Ramos (cell line): ENCODE measurements around the gene NDUFS4.
"Not testable (repeated sequence)": the region's sequence is repeated elsewhere in the genome, so short reads cannot be mapped to it uniquely, and the experiment has no call there.

Source experiments
- in situ Hi-C: fragments of 300-500 bp; cut with MboI; formaldehyde crosslinking; loops from one replicate; pipeline ENCODE4 v1.14.3; 2022; ENCODE audit warnings: low sequenced_read_pairs; ENCODE audit not compliant: unreplicated experiment

Gene NDUFS4

DNA sequence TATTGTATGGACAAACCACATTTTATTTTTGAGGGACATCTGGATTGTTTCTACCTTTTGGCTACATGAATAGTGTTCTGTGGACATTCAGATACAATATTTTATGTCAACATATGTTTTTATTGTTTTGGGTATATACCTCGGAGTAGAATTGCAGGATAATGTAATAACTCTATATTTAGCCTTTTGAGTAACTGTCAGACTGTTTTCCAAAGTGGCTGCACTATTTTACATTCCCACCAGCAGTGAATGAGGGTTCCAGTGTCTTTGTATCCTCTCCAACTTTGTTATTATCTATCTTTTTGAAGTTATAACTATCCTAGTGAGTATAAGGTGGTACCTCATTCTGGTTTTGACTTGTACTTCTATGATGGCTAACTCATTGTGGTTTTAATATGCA is 11.0 kb downstream of the NDUFS4 start:
- in situ Hi-C loops, result no loop called here

DNA sequence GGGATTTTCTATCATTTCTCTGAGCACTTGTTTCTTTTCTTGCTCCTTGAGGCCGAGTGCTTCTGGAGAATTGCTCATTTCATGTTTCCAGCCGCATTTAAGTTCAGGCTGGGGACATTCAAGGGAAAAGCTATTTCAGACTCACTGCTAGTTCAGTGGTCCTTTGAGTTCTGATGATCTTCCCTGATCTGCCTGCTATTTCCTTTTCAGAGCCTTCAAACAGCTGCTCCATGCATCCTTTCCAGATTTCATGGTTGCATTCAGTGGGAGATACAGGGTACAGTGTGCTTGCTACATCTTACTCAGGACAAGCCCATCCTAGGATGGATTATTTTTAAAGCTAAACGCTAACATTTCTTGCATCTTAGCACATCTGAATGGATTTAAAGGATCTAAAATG is 14.7 kb downstream of the NDUFS4 start:
- in situ Hi-C loops, result no loop called here

DNA sequence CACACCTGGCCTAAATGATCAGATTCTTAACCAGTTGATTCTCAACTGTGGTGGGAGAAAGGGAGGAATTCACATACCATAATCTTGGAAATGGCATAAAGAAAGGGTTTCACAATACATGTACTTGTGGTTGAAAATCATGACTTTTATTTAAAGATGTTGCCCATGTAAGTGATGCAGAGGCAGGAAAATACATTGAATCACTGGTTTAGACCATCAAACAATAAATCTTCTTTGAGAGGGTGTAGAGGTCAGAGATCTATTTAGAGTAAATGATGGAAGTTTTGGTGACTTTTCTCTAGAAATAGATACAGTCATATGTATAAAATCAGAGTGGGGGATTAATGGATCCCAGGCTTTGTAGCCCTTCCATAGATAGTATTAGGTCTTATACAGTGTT is 15.4 kb downstream of the NDUFS4 start:
- in situ Hi-C loops, result no loop called here

DNA sequence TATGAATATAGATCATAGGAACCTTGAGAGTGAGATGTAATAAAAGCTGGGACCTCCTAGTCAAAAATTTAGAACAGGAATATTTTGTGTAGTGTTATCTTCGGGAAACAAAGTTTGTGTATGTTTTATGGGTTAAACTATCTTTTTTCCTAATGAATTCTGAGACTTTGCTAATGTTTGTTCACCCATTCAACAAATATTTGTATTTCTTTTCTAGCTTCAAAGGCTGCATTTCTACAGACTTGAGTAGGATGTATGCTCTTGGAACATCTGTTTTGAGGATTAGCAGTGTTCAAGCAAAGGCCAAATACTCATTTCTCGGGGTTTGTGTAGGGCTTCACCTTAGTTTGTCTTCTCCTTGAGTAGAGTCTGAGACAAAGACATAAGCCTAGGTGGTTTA is 16.2 kb downstream of the NDUFS4 start:
- in situ Hi-C loops, result no loop called here

DNA sequence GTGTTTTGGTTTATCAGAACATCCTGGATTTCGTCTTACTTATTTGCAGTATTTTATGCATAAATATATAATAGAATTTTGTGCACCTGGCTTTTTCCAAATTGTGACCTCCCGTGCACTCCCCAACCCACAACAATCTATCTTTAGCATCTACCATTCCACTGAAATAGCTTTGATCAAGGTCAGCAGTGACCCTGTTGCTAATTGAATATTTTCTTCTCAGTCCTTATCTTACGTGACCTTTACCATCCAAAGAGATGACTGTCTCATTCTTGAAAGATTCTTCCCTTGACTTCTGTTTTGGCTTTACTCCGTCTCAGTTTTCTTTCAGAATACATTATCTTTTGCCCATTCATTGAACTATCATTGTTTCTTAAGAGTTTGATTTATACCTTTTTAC is 18.4 kb downstream of the NDUFS4 start:
- in situ Hi-C loops, result no loop called here

DNA sequence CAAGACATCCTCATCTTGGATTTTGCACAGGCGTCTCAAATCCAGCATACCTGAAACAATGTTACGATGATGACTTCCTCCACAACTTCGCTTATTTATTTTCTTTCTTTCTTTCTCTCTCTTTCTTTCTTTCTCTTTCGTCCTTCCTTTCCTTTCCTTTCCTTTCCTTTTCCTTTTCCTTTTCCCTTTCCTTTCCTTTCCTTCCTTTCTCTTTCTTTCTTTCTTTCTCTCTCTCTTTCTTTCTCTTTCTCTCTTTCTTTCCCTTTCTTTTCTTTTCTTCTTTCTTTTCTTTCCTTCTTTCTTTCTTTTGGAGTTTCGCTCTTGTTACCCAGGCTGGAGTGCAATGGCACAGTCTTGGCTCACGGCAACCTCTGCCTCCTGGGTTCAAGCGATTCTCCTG is 20.1 kb downstream of the NDUFS4 start:
- in situ Hi-C loops, result no loop called here

DNA sequence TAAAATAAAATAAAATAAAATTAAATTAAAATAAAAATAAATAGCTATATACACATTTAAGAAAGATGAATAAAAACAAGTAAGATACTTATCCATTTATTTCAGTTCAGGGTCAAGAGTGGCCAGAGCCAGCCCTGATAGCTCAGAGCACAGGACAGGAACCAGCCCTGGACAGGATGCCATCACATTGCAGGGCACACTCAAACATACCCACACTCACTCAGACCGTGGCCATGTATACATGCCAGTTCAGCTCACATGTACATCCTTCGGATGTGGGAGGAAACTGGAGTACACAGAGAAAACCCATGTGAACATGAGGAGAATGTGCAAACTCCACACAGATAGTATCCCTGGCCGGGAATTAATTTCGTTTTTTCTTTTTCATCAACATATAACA is 21.8 kb downstream of the NDUFS4 start:
- in situ Hi-C loops, result no loop called here

DNA sequence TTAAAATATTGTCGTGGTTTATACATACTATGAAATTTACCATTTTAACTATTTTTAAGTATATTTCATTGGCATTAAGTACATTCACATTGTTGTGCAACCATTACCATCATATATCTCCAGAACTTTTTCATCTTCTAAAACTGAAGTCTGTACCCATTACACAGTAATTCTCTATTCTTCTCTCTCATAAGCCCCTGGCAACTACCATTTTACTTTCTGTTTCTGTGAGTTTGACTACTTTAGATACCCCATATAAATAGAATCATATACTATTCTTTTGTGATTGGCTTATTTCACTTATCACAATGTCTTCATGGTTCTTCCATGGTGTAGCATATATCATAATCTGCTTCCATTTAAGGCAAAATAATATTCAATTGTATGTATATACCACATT is 30.3 kb downstream of the NDUFS4 start:
- in situ Hi-C loops, result no loop called here

DNA sequence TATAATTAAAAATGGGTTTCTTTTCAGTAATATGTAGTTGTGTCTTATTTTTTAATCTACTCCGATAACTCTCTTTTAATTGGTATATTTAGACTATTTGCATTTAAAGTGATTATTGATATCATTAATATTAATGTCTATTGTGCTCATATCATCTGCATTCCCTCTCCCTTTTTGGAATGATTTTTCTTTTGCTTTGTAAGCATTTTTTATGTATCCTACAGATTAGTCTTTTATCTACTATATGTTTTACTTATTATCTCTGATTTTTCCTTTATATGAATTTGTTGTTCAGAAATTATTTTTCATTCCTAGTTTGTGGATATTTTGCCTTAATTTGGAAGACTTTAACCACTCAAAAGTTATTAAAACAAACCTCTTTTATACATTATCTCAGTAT is 34.0 kb downstream of the NDUFS4 start:
- in situ Hi-C loops, result no loop called here

DNA sequence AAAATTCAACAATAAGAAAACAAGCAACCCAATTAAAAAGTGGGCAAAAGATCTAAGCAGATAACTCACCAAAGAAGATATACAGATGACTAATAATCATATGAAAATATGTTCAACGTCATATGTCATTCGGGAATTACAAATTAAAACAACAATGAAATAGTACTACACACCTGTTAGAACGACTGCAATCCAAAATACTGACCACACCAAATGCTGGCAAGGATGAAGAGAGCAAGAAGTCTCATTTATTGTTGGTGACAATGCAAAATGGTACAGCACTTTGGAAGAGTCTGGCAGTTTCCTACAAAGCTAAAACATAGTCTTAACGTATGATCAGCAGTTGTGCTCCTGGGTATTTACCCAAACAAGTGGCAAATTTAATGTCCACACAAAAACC is 37.5 kb downstream of the NDUFS4 start:
- in situ Hi-C loops, result no loop called here

DNA sequence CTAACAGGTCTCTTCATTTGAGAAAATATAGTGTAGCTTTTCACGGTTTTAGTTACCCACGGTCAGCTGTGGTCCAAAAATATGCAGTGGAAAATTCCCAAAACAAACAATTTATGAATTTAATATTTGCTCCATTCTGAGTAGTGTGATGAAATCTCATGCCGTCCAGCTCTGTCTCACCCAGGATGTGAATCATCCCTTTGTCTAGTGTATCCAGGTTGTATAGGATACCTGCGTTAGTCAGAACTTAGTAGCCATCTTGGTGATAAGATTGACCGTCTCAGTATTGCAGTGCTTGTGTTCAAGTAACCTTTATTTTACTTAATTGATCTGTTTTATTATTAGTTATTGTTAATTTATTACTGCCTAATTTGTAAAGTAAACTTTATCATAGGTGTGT is 41.1 kb downstream of the NDUFS4 start:
- in situ Hi-C loops, result no loop called here

DNA sequence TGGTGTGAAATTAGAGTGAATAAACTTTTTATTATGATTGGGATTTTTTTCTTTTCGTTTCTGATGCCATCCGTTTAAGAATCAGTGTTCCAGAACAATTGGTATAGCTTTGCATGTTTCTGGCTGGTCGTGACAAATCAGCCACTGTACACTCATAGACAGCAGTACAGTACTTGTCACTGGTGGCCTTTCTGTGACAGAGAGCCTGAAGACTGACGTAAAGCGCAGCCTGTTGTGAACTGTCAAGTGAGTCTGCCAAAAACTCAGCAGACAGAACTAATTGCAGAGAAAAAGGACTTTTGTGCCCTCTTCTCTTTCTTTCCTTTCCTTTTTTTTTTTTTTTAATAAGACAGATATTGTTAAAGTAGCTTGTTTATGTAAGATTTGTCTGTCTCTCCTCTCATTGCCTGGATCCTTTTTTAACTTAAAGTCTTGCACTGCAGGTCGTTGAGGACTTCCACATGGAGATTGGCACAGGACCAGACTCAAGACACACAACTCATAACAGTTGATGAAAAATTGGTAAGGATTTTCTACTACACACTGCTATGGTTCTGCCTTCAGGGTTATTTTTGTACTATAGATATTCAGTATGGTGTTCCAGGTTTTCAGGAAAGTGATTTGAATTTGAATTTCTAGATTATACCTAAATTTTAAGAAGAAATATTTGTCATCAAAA is 42.7 kb downstream of the NDUFS4 start:
- in situ Hi-C loops, result no loop called here

DNA sequence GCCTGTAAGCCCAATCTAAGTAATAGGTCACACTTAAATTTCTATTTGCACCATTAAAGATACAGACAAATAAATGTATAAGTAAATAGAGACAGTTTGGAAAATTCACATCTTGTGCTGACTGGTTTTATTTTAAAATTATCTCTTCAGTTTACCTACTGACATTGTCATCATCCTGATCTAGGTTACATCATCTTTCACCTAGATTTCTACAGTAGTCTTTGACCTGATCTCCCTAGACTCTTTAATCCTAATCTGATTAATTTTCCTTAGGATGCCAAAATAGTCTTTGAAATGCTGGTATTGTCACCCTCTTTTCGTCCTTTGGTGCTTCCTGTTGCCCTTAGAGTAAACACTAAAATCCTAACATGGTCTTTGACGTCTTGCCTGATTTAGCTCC is 43.9 kb downstream of the NDUFS4 start:
- in situ Hi-C loops, result no loop called here

DNA sequence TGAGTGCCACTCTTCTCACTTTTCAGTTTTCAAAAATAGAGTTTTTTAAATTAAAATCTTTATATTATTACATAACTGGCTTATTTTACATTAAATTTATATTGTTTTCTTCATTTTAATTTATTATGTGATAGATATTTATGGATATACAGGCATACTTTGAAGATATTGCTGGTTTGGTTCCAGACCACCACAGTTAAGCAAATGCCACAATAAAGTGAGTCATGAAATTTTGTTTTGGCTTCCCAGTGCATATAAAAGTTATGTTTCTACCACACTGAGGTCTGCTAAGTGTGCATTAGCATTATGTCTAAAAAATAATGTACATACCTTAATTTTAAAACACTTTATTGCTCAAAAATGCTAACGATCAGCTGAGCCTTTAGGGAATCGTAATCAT is 47.4 kb downstream of the NDUFS4 start:
- in situ Hi-C loops, result no loop called here

DNA sequence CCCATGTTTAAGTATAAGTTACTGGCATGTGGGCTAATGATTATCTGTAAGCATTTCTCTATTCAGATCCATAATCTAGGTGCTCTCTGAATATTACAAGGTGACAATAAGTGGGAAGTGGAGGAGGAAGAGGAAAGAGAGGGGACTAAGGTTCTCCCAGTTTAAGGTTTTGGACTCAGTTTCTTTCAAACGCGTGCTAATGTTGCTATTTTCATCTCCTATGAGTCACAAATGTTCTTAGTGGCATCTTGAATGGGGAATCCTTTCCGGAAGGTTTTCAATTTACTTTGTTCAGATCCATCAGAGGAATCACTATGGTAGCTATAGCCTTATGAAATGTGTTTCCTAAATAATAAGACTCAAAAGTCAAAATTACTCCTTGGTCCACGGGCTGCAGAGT is 48.5 kb downstream of the NDUFS4 start:
- in situ Hi-C loops, result not testable (repeated sequence)

DNA sequence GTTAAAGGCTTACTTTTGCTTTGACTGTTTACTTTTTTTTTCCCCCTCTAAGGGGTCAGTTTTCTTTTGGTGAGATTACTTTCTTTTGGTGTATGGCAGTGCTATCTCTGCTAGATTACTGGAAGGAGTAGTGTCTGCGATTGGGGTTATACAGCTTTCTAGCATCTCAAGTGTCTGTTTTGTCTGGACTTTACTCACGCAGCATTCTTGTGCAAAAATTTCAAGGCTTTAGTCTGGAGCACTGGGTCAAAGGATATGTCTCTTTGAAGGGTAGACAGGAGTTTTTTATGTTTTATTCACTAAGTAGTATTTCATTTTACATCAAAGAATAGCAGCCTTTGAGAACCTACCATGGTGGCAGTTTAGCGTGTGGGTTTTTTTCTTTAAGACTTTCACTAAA is 52.6 kb downstream of the NDUFS4 start:
- in situ Hi-C loops, result no loop called here

DNA sequence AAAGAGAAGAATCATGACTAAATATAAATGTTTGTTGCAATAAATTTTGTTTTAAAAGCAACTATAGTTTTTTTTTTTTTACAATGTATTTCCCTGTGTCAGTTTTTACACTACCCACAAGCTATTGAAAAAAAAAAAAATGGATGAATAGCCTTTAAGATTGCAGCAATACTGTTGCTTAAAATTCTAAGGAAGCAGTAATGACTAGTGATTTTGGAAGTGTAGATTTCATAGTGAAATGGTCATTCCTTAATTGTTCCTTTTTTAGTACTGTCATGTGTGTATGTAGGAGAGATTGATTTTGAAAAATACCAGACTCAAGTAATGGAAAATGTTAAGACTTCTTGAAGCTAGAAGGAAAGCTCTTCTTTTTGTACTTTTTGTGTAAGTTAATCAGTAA is 53.1 kb downstream of the NDUFS4 start:
- in situ Hi-C loops, result no loop called here

DNA sequence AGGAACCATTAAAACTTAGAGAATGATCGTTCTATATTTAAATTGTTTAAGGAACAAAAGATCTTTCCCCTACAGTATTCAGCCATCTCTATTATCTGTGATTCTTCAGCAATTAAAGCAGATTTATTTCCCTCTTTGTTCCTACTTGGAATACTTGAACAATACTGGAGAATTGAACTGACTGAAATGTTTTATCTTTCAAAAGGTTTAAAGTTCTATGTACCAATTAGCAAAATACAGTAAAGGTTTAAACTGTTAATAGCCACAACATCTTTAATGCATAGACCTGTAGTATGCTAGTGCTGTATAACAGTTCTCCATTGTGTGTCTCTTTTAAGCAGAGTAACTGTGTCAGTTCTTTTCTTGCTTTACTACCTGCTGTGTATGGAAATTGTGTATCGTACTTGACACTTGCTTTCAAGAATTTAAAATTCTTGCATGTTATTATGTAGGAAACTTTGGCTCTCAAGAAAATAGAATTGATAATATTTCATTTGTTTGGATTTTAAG is 54.0 kb downstream of the NDUFS4 start:
- in situ Hi-C loops, result no loop called here

DNA sequence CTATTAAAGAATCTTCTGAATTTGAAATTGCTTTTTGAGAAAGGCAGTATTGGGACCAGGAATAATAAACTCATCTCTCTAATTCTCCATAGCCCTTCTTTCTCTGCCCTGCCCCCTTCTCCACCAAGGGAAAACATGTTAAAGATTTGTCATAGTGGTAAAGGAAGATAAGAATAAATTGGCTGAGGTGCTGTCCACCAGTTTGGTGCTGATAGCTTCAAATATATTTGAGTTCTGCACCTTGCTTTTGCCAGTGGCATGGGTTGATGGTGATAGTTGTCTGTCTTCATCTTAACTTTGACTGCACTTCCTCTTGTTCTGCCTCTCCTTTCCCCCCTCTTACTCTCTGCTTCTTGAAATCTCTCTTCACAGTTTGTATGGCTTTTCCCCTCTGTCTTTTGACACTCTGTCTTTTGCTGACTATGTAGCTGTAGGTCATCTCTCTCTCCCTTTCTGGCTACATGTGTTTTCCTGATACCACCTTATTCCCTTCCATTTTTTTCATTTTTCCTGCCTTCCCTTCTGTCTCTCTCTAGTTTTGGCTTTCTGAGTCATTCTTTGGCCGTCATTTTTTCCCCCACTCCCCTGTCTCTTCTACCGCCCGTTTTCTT is 56.6 kb downstream of the NDUFS4 start:
- in situ Hi-C loops, result no loop called here

DNA sequence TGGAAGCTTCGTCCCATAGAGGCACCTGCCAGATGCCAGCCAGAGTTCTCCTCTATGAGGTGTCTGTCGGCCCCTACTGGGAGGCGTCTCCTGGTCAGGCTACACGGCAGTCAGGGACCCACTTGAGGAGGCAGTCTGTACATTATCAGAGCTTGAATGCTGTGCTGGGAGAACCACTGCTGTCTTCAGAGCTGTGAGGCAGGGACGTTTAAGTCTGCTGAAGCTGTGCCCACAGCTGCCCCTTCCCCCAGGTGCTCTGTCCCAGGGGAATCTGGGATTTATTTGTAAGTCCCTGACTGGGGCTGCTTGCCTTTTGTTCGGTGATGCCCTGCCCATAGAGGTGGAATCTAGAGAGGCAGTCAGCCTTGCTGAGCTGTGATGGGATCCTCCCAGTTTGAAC is 70.8 kb downstream of the NDUFS4 start:
- in situ Hi-C loops, result no loop called here

DNA sequence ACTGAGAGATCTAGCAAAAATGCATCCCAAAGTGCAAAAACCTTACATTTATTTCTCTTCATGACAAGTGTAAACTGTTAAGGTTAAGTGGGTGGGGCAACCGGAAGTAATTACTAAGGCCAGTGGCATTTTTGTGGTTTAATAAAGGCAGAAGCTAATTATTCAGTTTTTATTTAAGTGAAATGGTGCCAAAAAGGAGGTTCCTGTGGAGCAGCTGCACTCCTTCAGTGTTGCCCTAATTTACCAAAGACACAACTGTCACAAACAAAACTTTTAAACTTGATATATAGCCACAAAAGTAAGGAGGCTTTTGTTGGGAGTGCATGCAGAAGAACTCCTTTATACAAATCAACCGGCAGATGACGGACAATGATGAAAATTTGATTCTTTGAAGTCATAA is 81.6 kb downstream of the NDUFS4 start:
- in situ Hi-C loops, result no loop called here

DNA sequence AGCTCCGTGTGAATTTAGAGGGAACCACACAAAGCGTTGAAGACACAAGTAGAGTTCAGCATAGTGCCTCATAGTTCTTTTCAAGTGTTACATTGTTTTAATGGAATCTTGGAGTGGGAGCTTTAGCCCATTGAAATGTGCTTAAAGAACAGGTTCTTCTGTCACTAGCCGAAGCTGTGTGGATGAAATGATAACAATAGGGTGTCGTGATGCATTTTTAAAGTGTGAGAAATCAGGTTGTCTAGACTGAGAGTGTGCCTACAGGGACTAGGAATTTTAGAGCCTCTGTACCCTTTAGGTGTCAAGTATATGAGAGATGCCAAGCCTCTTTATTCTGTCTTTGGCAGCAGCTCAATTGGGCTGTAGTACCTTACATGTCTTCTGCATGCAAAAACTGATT is 83.0 kb downstream of the NDUFS4 start:
- in situ Hi-C loops, result no loop called here
